Measurements from ENCODE around the gene MDGA2. TPM values are rescaled to one million over a fixed set of nuclear protein-coding genes. Genes with fewer than 3 reads are reported as not detected.

Gene MDGA2
- polyA plus RNA-seq (2012; ENCODE audit: insufficient read depth, insufficient read length): not detected

- peak within 1 kb of the TSS; percentile 5; the same call in 1 of the 2 replicates for H3K4me3 ChIP-seq (ENCODE audit: low read length)
These were observed at the start of gene MDGA2 for GRCh38 chr14:47675466-47676314. Gene MDGA2, minus strand, starts transcription at chr14:47675605.

GRCh38 chr14:47722929-47723693 is 47.7 kb upstream of the MDGA2 start:
- H3K4me3 ChIP-seq (ENCODE audit: low read length): no peak overlapping the region
- DNase-seq (ENCODE audit: low read depth, low spot score): no peak

More at GRCh38 chr14:47675466-47676314, at the start of gene MDGA2:
- DNase-seq (ENCODE audit: low read depth, low spot score): no peak

- no peak for DNase-seq (ENCODE audit: low read depth, low spot score)
- no peak overlapping the region for H3K4me3 ChIP-seq (ENCODE audit: low read length)
These were observed 44.9 kb upstream of the MDGA2 start for GRCh38 chr14:47720281-47720680.

- no peak for DNase-seq (ENCODE audit: low read depth, low spot score)
- H3K4me3 ChIP-seq (ENCODE audit: low read length): no peak overlapping the region
These were observed 39.9 kb upstream of the MDGA2 start for GRCh38 chr14:47715330-47715729.

GRCh38 chr14:47710581-47710980 is 35.2 kb upstream of the MDGA2 start:
- DNase-seq (ENCODE audit: low read depth, low spot score): no peak
- no peak overlapping the region for H3K4me3 ChIP-seq (ENCODE audit: low read length)

- no peak for DNase-seq (ENCODE audit: low read depth, low spot score)
These were observed 30.3 kb upstream of the MDGA2 start for GRCh38 chr14:47705683-47706082.

GRCh38 chr14:47691829-47692228 is 16.4 kb upstream of the MDGA2 start:
- DNase-seq (ENCODE audit: low read depth, low spot score): no peak
- no peak overlapping the region for H3K4me3 ChIP-seq (ENCODE audit: low read length)

More at GRCh38 chr14:47705683-47706082, 30.3 kb upstream of the MDGA2 start:
- H3K4me3 ChIP-seq (ENCODE audit: low read length): no peak overlapping the region

- DNase-seq (ENCODE audit: low read depth, low spot score): no peak
These were observed 3.6 kb upstream of the MDGA2 start for GRCh38 chr14:47678993-47679392.

GRCh38 chr14:47678157-47678556 is 2.8 kb upstream of the MDGA2 start:
- no peak for DNase-seq (ENCODE audit: low read depth, low spot score)
- no peak overlapping the region for H3K4me3 ChIP-seq (ENCODE audit: low read length)

More at GRCh38 chr14:47678993-47679392, 3.6 kb upstream of the MDGA2 start:
- no peak overlapping the region for H3K4me3 ChIP-seq (ENCODE audit: low read length)

GRCh38 chr14:47676315-47676617 is 861 bp upstream of the MDGA2 start:
- no peak overlapping the region for H3K4me3 ChIP-seq (ENCODE audit: low read length)
- no peak for DNase-seq (ENCODE audit: low read depth, low spot score)

GRCh38 chr14:47674543-47675465 is 601 bp downstream of the MDGA2 start:
- DNase-seq (ENCODE audit: low read depth, low spot score): no peak

GRCh38 chr14:47674148-47674542 is 1.3 kb downstream of the MDGA2 start:
- H3K4me3 ChIP-seq (ENCODE audit: low read length): no peak overlapping the region
- DNase-seq (ENCODE audit: low read depth, low spot score): no peak

More at GRCh38 chr14:47674543-47675465, 601 bp downstream of the MDGA2 start:
- H3K4me3 ChIP-seq (ENCODE audit: low read length): no peak overlapping the region

GRCh38 chr14:47665337-47666134 is 9.9 kb downstream of the MDGA2 start:
- no peak overlapping the region for H3K4me3 ChIP-seq (ENCODE audit: low read length)

GRCh38 chr14:47662466-47662865 is 12.9 kb downstream of the MDGA2 start:
- no peak for DNase-seq (ENCODE audit: low read depth, low spot score)
- H3K4me3 ChIP-seq (ENCODE audit: low read length): no peak overlapping the region

More at GRCh38 chr14:47665337-47666134, 9.9 kb downstream of the MDGA2 start:
- DNase-seq (ENCODE audit: low read depth, low spot score): no peak

- DNase-seq (ENCODE audit: low read depth, low spot score): no peak
- H3K4me3 ChIP-seq (ENCODE audit: low read length): no peak overlapping the region
These were observed 15.2 kb downstream of the MDGA2 start for GRCh38 chr14:47660158-47660557.

- DNase-seq (ENCODE audit: low read depth, low spot score): no peak
- H3K4me3 ChIP-seq (ENCODE audit: low read length): no peak overlapping the region
These were observed 17.4 kb downstream of the MDGA2 start for GRCh38 chr14:47658041-47658440.

GRCh38 chr14:47657143-47657542 is 18.3 kb downstream of the MDGA2 start:
- no peak overlapping the region for H3K4me3 ChIP-seq (ENCODE audit: low read length)
- DNase-seq (ENCODE audit: low read depth, low spot score): no peak

- H3K4me3 ChIP-seq (ENCODE audit: low read length): no peak overlapping the region
- no peak for DNase-seq (ENCODE audit: low read depth, low spot score)
These were observed 24.1 kb downstream of the MDGA2 start for GRCh38 chr14:47651337-47651736.

Measured in Jurkat, Clone E6-1 (cell line).